Fibroblast of lung (primary cell): ENCODE measurements around the gene GRID1. TPM values are rescaled to one million over a fixed set of nuclear protein-coding genes. Genes with fewer than 3 reads are reported as not detected.

ENCODE experiments used
- DNase-seq, 2 donors: peaks; one replicate each; pipeline versions ENCODE4 v3.0.0 to v3.0.0-alpha.2; 2010; ENCODE audit warnings: low read depth in 2 of 2
- H2AFZ ChIP-seq: 2 replicates; pipeline ENCODE4 v1.5.1; 2012; ENCODE audit warnings: low read length, control low read depth, inconsistent platforms
- H3K27ac ChIP-seq: 2 replicates; pipeline ENCODE4 v1.5.1; 2011; ENCODE audit warnings: low read length, control low read depth; ENCODE audit not compliant: insufficient read depth
- H3K27me3 ChIP-seq: 2 replicates; pipeline ENCODE4 v1.5.1; 2011; ENCODE audit warnings: mild to moderate bottlenecking, low read length; ENCODE audit not compliant: control insufficient read depth, insufficient read depth
- H3K36me3 ChIP-seq: 2 replicates; pipeline ENCODE4 v1.5.1; 2011; ENCODE audit warnings: low read length; ENCODE audit not compliant: control insufficient read depth, insufficient read depth
- H3K4me1 ChIP-seq: 2 replicates; pipeline ENCODE4 v1.5.1; 2011; ENCODE audit warnings: low read length; ENCODE audit not compliant: control insufficient read depth, insufficient read depth; ENCODE audit errors: extremely low read depth
- H3K4me2 ChIP-seq: 2 replicates; pipeline ENCODE4 v1.5.1; 2011; ENCODE audit warnings: low read length, control low read depth; ENCODE audit not compliant: insufficient read depth; ENCODE audit errors: extremely low read depth
- H3K4me3 ChIP-seq, 4 experiments: fragments of 200-600 bp in 1 of 4; sonication (generic) in 1 of 4; replicated peaks in 1 of 4; 2 replicates each; pipeline ENCODE4 v1.5.1; 2011 to 2016; ENCODE audit warnings: low read length in 4 of 4, low read depth in 3 of 4, mild to moderate bottlenecking in 3 of 4, control low read depth in 2 of 4, inconsistent platforms in 1 of 4, mixed read lengths in 1 of 4; ENCODE audit not compliant: insufficient read depth in 1 of 4; ENCODE audit errors: control extremely low read depth in 1 of 4
- H3K79me2 ChIP-seq: 2 replicates; pipeline ENCODE4 v1.5.1; 2012; ENCODE audit warnings: mild to moderate bottlenecking, low read length, inconsistent platforms; ENCODE audit not compliant: control insufficient read depth, insufficient read depth
- H3K9ac ChIP-seq: 2 replicates; pipeline ENCODE4 v1.5.1; 2011; ENCODE audit warnings: mild to moderate bottlenecking, low read length, control low read depth; ENCODE audit not compliant: insufficient read depth
- H3K9me3 ChIP-seq: 2 replicates; pipeline ENCODE4 v1.5.1; 2012; ENCODE audit warnings: low read depth, low read length; ENCODE audit not compliant: control insufficient read depth, insufficient read depth
- H4K20me1 ChIP-seq: 2 replicates; pipeline ENCODE4 v1.5.1; 2011; ENCODE audit warnings: low read length; ENCODE audit not compliant: control insufficient read depth, insufficient read depth; ENCODE audit errors: extremely low read depth
- CTCF ChIP-seq, 2 donors: IDR thresholded peaks in 1 of 2; conservative IDR thresholded peaks in 1 of 2; 1 replicate in 1 of 2; 2 replicates in 1 of 2; pipeline ENCODE4 v1.5.1; 2011 to 2012; ENCODE audit warnings: low read length in 2 of 2, control low read depth in 1 of 2, inconsistent platforms in 1 of 2, low read depth in 1 of 2, mild to moderate bottlenecking in 1 of 2
- EZH2 ChIP-seq: IDR thresholded peaks from 2 replicates; pipeline ENCODE4 v1.5.1; 2012; ENCODE audit warnings: low read length, control low read depth, mild to moderate bottlenecking; ENCODE audit errors: missing control alignments
- polyA plus RNA-seq, 2 donors: library from polyadenylated mRNA; depleted of rRNA in 1 of 2; stranded (reverse) in 1 of 2; unstranded in 1 of 2; fragments of >200 nt; gene quantifications; 2 replicates each; pipeline ENCODE4 v1.2.1, GENCODE V29; 2011 to 2012; ENCODE audit warnings: missing spikeins in 1 of 2
- total RNA-seq: library from RNA; depleted of rRNA; stranded (reverse); fragments of >200 nt; gene quantifications from 2 replicates; pipeline ENCODE4 v1.2.1, GENCODE V29; 2014

GRID1 gene
- total and polyA plus RNA-seq, 2 donors (not counting 1 experiment from before 2014, with no cell fraction given), result 0.03 to 0.33 TPM

GRCh38 chr10:86222336-86222650 lies 144.3 kb downstream of the GRID1 start:
- no peak for DNase-seq
- Histone ChIP-seq H3K4me3 (no peak overlapping the region), H3K4me2 (no peak overlapping the region), H3K9me3 (no peaks in the 10 kb centered on the region), H3K79me2 (no peaks in the 10 kb centered on the region), H4K20me1 (no peaks in the 10 kb centered on the region), H3K9ac (no peak overlapping the region), H3K4me1 (no peaks in the 10 kb centered on the region), H3K27ac (no peak overlapping the region), H2AFZ (no peak overlapping the region), H3K27me3 (no peaks in the 10 kb centered on the region), H3K36me3 (no peaks in the 10 kb centered on the region)
- TF ChIP-seq EZH2 (no peak), CTCF (conservative IDR thresholded peaks at IDR 0.05 in 1 of 2, IDR thresholded peaks at IDR 0.05 in 1 of 2; ENCODE audit: low read depth in 1 of 2, low read length in 2 of 2) (no peak)

GRCh38 chr10:86221442-86222335 lies 144.9 kb downstream of the GRID1 start:
- Histone ChIP-seq H3K27me3 (no peaks in the 10 kb centered on the region), H3K4me3 (no peak overlapping the region), H3K4me2 (no peak overlapping the region), H3K27ac (no peak overlapping the region), H2AFZ (no peak overlapping the region), H3K9ac (no peak overlapping the region), H3K9me3 (no peaks in the 10 kb centered on the region), H3K4me1 (no peaks in the 10 kb centered on the region), H3K79me2 (no peaks in the 10 kb centered on the region), H3K36me3 (no peaks in the 10 kb centered on the region), H4K20me1 (no peaks in the 10 kb centered on the region)
- no peak for TF ChIP-seq EZH2
- no peak for TF ChIP-seq CTCF (conservative IDR thresholded peaks at IDR 0.05 in 1 of 2, IDR thresholded peaks at IDR 0.05 in 1 of 2; ENCODE audit: low read depth in 1 of 2, low read length in 2 of 2)
- no peak for DNase-seq

- no peak overlapping the region for H3K4me2 ChIP-seq
- H4K20me1 ChIP-seq, result no peaks in the 10 kb centered on the region
- no peak overlapping the region for H2AFZ ChIP-seq
- H3K27me3 ChIP-seq, result no peaks in the 10 kb centered on the region
- no peak overlapping the region for H3K27ac ChIP-seq
- DNase-seq, result no peak
- no peaks in the 10 kb centered on the region for H3K4me1 ChIP-seq
- no peak overlapping the region for H3K4me3 ChIP-seq
- TF ChIP-seq EZH2 (no peak), CTCF (conservative IDR thresholded peaks at IDR 0.05 in 1 of 2, IDR thresholded peaks at IDR 0.05 in 1 of 2; ENCODE audit: low read depth in 1 of 2, low read length in 2 of 2) (no peak)
- H3K79me2 ChIP-seq, result no peaks in the 10 kb centered on the region
- H3K36me3 ChIP-seq, result no peaks in the 10 kb centered on the region
- no peak overlapping the region for H3K9ac ChIP-seq
- no peaks in the 10 kb centered on the region for H3K9me3 ChIP-seq
Measured at GRCh38 chr10:86220626-86221025, 146.0 kb downstream of the GRID1 start.
